Measurements from ENCODE around the gene UBALD2.

- TF ChIP-seq POLR2A (IDR thresholded peaks at IDR 0.05) = no peak
- TF ChIP-seq CTCF (IDR thresholded peaks at IDR 0.05) = no peak
Measured at GRCh38 chr17:76270127-76270592, 5.0 kb downstream of the UBALD2 start.

Measured in Peyer's patch (tissue), 4 donors.